Activated CD4-positive, alpha-beta T cell treated with anti-CD3 and anti-CD28 coated beads, Interleukin-10, Interleukin-2, amounts not matched to agents 100 ng/mL and 50 ng/mL, durations not matched to agents 16 hours and 8 hours (primary cell): ENCODE data around the gene SNX6.
"Not testable (repeated sequence)": the region's sequence is repeated elsewhere in the genome, so short reads cannot be mapped to it uniquely, and the experiment has no call there.

Source experiments
- DNase-seq: peaks from one replicate; pipeline ENCODE4 v3.0.0-alpha.2; 2020

SNX6 gene

DNA sequence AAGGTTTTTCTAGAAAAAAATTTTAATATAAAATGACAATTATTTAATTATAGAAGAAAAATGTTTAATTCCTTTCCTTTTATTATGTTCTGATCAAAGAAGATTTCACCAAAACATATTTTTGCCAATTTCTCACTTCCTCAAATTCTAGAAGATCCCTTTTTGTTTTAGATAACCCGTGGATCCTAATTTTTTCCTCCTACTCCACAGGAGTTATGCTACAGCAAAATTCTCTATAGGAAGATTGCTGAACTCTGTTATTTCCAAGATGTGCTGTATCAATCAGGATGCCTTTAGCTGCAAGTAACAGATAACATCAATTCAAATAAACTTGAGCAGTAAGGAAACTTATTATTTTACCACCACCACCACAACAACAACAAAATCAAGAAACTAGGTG is 3.8 kb upstream of the SNX6 start:
- no peak for DNase-seq

DNA sequence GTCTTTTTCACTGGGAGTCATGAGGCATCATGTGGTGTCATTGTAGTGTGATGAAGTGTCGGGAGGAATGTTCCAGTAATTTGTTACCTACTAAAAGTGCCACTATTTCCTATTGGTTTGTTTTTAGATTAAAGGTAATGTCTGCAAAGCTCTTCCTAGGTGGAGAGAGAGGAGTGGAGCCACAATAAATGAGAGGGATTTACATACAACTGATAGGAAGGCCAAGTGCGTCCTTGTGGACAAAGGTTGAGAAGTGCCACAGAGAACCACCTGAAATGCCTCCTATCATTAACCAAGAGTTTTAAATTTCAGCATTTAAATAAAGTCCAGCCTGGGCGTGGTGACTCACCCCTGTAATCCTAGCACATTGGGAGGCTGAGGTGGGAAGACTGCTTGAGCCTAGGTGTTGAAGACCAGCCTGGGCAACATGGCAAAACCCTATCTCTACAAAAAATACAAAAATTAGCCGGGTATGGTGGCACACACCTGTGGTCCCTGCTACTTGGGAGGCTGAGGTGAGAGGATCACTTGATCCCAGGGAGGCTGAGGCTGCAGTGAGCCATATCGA is 2.5 kb upstream of the SNX6 start:
- DNase-seq: no peak

DNA sequence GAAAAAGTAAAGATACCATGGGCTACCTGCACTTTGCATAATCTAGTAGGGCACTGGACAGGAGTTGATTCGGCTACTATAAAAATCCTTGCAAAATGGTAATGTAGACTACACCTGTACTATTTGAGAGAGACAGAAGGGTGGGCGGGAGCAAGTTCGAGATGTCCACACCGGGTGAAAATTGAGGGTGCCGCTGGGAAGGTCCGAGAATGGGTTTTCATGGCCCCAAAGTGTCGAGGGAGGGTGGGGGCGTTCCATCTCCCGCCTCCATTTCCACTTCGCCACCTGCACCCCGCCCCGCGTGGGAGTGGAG is 648 bp downstream of the SNX6 start:
- no peak for DNase-seq

DNA sequence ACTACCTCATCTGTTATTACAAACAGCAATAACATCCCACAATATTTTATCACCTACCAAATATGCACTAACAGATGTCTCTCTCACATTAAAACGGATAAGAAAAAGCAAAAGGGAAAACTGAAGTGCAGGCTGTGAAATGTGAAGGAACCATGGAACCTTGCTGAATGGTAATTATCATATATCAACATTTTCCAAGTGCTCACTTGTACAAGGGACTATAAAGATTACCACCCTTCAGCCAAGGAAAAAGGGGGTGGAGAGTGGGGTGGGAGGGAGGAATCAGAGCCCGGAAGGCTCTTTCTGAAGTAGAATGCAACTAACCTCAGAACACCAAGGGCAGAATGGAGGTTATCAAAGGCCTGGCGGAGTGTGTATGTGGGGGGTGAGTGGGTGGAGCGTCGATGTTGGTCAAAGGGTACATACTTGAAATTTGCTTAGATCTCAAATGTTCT is 1.2 kb downstream of the SNX6 start:
- peak; percentile 54 for DNase-seq

DNA sequence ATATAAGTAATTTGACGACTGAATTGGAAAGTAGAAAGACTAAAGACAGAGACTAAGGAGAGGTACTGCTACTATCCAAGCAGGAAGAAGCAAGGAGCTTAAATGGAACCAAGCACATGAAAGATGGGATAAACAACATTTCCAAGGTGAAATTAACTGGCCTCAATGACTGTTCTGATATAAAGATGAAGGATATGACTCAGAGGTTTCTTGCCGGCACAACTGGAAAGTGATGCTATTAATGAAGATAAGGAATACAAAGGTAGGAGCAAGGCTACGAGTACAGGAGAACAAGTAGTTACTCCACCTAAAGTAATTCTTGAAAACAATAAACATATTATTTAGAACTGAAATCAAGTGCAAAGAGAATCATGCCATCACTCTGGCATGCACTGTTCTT is 6.4 kb downstream of the SNX6 start:
- no peak for DNase-seq

DNA sequence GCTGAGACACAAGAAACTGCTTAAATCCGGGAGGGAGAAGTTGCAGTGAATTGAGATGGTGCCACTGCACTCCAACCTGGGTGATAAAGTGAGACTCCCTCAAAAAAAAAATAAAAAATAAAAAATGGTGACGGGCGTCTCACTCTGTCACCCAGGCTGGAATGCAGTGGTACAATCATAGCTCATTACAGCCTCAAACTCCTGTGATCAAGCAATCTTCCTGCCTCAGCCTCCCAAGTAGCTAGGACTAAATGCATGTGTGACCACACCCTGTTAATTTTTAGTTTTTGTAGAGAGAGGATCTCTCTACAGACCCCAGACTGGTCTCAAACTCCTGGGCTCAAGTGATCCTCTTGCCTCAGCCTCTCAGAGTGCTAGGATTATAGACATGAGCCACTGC is 9.1 kb downstream of the SNX6 start:
- no peak for DNase-seq

DNA sequence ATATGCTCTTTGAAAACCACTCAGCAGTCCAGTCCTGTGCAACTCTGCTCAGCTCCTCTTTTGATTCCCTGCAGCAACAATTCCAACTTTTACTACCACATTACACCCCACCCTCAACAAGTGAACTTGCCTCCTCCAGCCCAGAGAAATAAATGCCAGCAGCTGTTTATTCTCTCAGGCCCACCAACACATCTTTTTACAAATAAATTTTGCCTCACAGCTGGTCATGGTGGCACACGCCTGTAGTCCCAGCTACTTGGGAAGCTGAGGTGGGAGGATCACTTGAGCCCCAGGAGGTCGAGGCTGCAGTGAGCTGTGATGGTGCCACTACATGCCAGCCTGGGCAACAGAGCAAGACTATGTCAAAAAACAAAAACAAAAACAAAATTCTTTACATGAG is 9.8 kb downstream of the SNX6 start:
- no peak for DNase-seq

DNA sequence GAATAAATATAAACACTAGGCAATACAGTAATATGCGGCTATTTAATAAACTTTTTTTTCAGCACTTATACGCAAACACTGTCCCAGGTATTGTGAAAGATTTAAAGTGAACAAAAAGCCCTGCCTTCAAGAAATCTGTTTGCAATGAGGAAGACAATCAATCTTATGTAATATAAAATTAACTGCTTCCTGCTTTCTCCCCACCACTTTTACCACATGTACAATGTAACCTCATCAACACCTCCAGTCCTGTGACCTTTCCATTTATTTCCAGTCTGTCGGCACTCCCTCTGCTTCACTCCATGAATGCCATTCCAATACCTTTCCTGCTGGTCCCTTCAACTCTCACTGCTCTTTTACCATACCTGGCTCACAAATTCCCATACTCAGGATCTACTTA is 10.5 kb downstream of the SNX6 start:
- no peak for DNase-seq

DNA sequence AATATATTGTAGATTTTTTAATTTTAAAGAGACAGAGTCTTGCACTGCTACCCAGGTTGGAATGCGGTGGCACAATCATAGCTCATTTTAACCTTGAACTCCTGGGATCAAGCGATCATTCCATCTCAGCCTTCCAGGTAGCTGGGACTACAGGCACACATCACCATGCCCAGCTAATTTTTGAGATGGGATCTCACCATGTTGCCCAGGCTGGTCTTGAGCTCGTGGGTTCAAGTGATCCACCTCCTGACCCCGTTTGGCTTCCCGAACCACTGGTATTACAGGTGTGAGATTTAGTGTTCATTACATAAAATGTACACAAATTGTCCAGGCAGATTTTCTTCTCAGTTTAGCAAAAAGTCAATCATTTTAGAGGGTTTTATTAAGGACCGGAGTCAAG is 13.6 kb downstream of the SNX6 start:
- no peak for DNase-seq

DNA sequence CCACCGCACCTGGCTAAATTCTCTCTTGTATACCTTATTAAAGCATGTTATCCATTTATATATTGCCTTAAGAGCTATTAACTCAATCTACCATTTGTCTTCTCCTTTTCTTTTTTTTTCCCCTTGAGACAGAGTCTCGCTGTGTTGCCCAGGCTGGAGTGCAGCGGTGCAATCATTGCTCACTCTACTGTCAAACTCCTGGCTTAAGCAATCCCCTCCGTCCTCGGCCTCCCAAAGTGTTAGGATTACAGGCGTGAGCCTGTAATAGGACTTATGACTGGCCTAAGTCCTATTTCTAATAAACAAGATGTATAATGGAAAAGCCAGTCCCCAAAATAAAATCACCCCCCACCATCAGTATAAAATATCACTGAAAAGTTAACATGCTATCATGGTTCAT is 14.4 kb downstream of the SNX6 start:
- DNase-seq: no peak

DNA sequence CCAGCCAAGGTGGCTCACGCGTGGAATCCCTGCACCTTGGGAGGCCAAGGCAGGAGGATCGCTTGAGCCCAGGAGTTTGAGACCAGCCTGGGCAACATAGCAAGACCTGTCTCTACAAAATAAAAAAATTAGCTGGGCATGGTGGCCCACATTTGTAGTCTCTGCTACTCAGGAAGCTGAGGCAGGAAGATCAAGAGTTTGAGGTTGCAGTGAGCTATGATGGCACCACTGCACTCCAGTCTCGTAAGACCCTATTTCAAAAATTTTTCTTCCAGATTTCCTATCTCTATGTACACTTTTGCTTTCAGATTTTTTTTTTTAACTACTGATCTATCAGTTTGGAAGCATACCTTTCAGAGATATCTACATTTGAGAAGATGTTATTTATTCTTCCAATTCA is 15.3 kb downstream of the SNX6 start:
- DNase-seq: no peak

DNA sequence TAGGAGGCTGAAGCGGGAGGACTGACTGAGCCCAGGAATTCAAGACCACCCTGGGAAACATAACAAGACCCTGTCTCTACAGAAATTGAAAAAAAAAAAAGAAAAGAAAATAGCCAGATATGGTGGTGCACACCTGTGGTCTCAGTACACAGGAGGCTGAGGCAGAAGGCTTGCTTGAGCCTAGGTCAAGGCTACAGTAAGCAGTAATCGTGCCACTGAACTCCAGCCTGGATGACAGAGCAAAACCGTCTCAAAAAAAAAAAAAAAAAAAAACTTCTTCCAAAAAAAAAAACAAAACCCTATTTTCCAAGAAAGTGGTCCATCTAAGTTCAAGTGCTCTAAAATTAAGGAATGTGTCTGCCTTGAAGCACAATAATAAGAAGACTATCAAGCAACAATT is 19.8 kb downstream of the SNX6 start:
- DNase-seq: no peak

DNA sequence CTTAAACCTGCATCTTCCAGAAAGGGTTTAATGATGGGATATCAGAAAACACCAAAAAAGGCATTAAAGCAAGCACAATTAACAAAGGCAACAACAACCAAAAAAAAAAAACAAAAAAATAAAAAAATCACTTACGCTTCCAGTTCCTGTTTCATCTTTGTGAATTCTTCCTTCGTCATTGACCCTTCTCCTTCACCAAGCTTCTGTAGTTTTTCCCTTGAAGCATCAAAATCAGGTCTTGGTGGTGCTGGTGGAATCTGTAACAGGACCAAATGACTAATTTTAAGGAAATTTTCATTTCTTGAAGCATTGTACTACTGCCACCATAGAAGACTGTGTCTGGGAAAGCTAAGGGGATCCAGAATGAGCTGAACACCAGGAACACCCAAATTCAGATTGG is 24.5 kb downstream of the SNX6 start:
- no peak for DNase-seq

DNA sequence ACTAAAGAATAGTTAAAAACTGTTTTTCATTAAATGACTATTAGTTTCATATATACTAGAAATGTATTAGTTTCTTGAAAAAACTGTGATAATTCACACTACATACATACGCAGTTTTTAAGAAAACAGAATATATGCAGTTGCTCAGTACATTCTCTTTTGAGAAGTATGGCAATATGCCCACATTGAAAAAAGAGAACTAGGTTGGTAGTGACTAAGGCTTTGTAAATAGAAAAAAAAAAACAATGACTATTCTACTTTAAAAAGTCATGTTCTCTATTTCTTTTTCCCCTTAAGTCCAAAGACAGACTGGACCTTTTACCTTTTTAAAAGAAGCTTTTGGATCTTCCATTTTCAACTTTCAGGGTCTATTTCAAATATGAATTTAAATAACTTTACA is 25.0 kb downstream of the SNX6 start:
- no peak for DNase-seq

DNA sequence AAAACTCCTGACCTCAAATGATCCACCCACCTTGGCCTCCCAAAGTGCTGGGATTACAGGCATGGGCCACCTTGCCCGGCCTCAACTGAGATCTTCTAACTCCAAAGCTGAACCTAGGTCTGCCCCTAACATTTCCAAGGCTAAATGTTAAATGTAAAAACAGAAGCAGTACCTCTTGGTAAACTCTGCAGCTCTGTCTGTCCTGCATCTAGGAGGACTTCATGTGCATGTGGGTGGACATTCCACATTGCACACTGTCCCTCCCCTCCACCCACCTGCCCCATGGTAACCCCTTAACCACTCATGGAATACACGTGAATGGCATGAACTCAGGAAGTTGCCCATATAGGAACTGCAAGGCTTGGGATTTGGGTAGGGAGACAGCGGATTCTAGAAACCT is 33.1 kb downstream of the SNX6 start:
- DNase-seq: no peak

DNA sequence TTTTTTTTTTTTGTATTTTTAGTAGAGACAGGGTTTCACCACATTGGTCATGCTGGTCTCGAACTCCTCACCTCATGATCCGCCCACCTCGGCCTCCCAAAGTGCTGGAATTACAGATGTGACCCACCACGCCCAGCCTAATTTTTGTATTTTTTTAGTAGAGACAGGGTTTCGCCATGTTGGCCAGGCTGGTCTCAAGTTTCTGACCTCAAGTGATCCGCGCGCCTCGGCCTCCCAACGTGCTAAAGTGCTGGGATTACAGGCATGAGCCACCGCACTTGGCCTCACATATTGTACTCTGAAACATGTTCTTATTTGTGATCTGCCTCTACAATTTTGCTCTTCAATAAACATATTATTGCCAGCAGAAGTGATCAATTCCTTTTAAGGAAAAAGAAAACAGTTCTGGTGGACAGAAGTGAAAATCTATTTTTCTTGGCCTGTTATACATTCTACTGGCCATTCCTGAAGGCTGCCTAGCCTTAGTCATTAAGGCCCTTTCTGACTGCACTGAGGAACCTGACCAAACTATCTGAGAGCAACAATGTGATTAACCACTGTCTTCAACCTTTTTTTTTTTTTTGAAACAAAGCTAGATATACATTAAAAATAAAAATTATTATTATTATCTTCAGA is 36.1 kb downstream of the SNX6 start:
- DNase-seq: no peak

DNA sequence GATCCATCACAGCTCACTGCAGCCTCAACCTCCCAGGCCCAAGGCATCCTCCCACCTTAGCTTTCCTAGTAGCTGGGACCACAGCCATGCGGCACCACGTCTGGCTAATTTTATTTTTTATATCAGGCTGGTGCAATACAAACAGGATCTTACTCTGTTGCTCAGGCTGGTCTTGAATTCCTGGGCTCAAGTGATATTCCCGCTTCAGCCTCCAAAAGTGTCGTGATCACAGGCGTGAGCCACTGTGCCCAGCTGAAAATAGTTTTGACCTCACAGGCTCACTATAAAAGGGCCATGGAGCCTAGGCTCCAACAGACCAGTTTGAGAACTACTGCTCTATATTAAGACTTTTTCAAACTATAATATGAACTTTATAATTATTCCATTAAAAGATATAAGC is 37.3 kb downstream of the SNX6 start:
- DNase-seq: no peak

DNA sequence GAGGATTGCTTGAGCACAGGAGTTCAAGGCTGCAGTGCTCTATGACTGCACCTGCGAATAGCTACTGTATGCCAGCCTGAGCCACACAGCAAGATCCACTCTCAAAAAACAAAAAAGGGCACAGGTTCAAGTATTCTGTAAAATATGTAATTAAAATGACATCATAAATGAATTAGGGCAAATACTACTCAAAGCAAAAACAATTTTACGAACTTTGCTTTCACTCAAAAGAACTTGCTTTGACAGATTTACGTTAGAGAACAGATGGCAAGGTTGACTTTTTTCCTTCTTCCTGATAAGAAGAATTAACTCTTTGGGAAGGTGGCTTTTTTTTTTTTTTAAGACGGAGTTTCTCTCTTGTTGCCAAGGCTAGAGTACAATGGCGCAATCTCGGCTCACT is 46.4 kb downstream of the SNX6 start:
- no peak for DNase-seq

DNA sequence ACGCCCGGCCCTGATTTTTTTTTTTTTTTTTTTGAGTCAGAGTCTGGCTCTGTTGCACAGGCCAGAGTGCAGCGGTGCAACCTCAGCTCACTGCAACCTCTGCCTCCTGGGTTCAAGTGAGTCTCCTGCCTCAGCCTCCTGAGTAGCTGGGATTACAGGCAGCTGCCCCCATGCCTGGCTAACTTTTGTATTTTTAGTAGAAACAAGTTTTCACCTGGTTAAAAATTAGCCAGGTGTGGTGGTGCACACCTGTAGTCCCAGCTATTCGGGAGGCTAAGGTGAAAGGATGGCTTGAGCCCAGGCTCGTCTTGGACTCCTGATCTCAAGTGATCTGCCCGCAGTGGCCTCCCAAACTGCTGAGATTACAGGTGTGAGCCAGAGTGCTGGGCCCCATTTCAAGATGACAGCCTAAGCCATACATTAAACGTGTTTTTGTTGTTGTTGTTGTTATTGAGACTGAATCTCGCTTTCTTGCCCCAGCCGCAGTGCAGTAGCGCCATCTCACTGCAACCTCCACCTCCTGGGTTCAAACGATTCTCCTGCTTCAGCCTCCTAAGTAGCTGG is 47.7 kb downstream of the SNX6 start:
- DNase-seq: no peak

DNA sequence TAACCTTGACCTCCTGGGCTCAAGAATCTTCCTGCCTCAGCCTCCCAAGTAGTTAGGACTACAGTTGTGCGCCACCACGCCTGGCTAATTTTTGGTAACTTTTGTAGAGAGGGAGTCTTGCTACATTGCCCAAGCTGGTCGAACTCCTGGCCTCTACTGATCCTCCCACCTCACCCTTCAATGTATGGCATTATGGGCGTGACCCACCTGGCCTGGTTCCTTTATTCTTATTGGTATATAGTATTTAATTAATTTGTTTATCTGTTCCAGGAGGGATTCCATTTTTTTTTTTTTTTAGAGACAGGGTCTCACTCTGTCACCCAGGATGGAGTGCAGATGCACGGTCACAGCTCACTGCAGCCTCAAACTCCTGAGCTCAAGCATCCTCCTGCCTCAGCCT is 49.6 kb downstream of the SNX6 start:
- no peak for DNase-seq

DNA sequence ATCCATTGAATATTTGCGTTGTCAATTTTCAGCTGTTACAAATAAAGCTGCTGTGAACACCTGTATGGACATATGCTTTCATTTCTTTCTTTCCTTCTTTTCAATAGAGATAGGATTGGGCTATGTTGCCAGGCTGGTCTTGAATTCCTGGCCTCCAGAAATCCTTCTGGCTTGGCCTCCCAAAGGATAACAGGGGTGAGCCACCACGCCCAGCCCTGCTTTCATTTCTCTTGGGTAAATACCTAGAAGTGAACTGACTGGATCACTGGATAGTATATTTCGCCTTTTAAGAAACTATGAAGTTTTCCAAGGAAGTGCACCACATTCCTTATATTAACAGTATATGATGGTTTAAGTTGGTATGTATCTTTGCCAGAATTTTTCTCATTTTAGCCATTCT is 58.2 kb downstream of the SNX6 start:
- DNase-seq: no peak

DNA sequence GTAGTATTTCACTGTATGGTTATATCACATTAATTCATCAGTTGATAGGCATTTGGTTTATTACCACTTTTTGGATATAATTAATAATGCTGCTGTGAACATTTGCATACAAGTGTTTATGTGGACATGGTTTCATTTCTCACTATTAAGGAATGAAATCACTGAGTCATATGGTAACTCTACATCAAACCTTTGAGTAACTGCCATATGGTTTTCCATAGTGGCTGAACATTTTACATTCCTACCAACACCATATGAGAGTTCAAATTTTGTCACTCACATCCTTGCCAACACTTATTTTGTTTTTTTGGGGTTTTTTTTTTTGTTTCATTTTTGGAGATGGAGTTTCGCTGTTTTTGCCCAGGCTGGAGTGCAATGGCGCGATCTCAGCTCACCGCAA is 60.2 kb downstream of the SNX6 start:
- DNase-seq: no peak

DNA sequence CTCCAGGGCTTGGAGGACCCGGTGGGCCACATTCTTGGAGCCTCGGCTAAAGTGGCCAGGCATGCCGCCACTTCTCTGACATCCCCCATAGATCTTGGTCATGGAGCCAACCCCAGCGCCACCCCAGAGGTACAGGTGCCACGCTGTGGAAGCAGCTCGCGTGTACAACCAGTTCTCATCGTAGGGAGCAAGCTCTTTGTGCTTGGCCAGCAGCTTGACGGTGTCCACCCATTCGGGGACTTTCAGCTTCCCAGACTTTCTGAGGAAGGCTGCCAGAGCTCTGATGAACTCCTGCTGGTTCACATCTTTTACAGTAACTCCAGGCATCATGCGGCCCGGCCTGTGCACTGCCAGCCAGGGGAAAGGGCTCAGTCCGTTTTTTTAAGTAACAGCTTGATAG is 61.1 kb downstream of the SNX6 start:
- no peak for DNase-seq

DNA sequence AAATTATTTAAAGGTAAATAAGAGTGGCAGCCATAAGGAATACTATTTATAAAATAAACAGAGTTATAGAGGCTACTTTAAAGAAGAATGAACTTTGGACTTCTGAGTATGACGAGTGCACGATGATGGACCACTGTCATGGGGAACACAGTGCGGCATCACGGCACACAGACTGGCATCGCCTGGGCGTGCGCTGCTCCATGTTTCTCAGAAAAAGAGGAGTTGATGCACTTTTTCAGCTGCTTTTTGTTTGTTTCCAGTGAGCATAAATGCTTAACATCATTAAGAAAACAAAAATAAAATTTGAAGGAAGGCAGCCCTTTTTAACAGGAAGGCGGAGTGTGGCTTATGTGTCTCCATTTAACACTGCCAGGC is 67.2 kb downstream of the SNX6 start:
- no peak for DNase-seq

DNA sequence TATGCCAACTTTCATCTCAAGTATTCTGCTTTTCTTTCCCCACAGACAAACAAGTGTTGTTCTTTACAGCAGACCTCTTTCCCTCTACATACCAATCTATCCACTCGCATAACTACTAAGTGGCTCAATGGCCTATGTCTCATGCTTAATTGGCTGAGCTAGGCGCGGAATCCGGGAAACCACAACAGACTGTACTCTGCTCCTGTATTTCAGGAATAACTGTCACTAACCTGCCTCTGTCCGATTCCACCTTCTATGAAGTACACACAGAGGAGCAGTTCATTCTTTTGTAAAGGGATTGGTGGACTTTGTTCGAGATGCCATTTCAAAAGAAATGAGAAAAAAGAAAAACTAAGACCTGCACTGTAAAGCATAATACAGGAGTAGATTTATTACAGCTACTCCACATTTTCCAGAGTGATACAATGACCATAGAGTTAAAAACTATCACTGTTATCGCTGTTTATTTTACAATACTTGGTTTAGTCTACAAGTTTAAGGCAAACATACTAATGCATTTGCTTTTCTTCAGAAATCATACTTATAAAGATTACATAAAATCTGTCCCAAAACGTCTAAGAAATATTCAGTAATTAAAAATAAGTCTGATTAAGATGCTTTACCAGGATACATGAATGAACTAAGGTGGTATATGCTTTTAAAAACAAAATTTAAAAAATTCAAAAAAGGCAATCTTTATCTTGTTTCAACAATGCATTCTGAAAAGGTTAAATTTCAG is 67.7 kb downstream of the SNX6 start:
- not testable (repeated sequence) for DNase-seq
